ENCODE measurements around the gene PRRX2. TPM values are rescaled to one million over a fixed set of nuclear protein-coding genes. Genes with fewer than 3 reads are reported as not detected.
"Not testable (repeated sequence)": the region's sequence is repeated elsewhere in the genome, so short reads cannot be mapped to it uniquely, and the experiment has no call there.

PRRX2 gene
- total RNA-seq, 1 donor from 2014 or later = 112 TPM

GRCh38 chr9:129656795-129657390 is 8.6 kb upstream of the PRRX2 start:
- DNase-seq (ENCODE audit: low spot score in 2 of 2) = no peak
- Histone ChIP-seq H3K9me3 (no peaks in the 10 kb centered on the region), H3K27ac (no peak overlapping the region), H3K4me1 (no peaks in the 10 kb centered on the region), H3K4me3 (no peak overlapping the region), H3K27me3 (no peaks in the 10 kb centered on the region), H3K36me3 (no peaks in the 10 kb centered on the region)
- intact Hi-C loops (cut with DNase I) = no loop called here
- TF ChIP-seq CTCF (IDR thresholded peaks at IDR 0.05) = no peak

DNA sequence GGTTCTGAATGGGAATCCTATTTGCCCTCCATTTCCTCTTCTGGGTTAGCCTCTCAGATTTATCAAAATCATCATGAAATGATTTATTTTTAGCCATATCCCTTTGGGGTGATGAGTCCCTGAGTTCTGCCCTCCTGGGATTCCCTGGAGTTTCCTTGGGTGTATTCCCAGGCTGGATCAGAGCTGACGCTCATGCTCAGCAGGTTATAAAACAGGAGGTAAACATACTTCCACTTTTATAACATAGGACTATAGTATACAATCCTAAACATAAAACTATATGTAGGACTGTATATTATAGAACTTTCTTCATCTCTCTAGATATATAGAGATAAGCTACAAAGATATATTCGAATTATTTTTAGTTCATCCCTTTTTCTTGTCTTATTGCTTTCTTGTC is 4.4 kb upstream of the PRRX2 start:
- H3K27ac ChIP-seq = no peak overlapping the region
- no peaks in the 10 kb centered on the region for H3K9me3 ChIP-seq
- peaks cover 0 to 3% of the 10 kb centered on the region in 2 donors for H3K4me1 ChIP-seq
- intact Hi-C loops (cut with DNase I) = no loop called here
- no peak for TF ChIP-seq CTCF (IDR thresholded peaks at IDR 0.05)
- H3K27me3 ChIP-seq = no peaks in the 10 kb centered on the region
- DNase-seq (ENCODE audit: low spot score in 2 of 2) = no peak
- H3K36me3 ChIP-seq = no peaks in the 10 kb centered on the region
- H3K4me3 ChIP-seq = no peak overlapping the region

GRCh38 chr9:129662239-129662638 is 3.2 kb upstream of the PRRX2 start:
- H3K27me3 ChIP-seq; H3K4me3 ChIP-seq; H3K9me3 ChIP-seq; H3K36me3 ChIP-seq; DNase-seq (ENCODE audit: low spot score in 2 of 2); H3K27ac ChIP-seq; intact Hi-C loops (cut with DNase I); H3K4me1 ChIP-seq: not testable (repeated sequence)

DNA sequence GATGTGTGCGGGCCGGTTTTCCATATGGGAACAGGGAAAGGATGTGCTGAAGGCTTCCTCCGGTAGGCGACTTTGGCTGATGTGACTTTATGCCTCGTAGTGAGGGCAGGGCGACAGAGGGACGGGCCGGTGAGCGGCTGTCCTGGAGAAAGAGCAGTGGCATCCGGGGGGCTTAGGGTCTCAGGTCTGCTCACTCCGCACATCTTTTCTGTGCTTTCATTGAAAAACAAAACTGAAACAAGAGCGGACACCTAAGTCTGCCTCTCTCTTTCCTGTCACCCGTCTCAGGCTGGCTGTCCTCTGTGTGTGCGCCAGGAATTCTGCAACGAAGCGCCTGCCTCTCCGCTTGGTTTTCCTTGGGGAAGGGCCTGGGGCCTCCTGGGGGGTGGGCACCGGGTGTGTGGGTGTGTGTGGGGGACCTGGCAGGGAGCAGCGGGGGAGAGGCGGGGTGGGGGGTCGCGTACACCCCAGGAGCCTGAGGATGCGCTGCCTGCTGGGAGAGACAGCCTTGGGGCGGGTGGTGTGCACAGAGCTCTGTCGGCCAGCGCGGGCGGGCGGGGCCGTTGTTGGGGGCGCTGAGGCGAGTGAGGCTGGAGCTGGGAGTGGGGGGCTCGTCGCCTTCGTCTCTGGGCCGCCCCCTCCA is 580 bp upstream of the PRRX2 start:
- DNase-seq (ENCODE audit: low spot score in 2 of 2) = no peak
- H3K27ac ChIP-seq = peak overlapping the region; percentile 63 to 74
- H3K4me1 ChIP-seq = peaks cover 0 to 25% of the 10 kb centered on the region in 2 donors
- intact Hi-C loops (cut with DNase I) = loop anchor here (2.0 kb wide), 1 partner anchor 22 kb away; the partner anchor contains the start of gene ASB6
- no peak for TF ChIP-seq CTCF (IDR thresholded peaks at IDR 0.05)
- H3K36me3 ChIP-seq = no peaks in the 10 kb centered on the region
- no peaks in the 10 kb centered on the region for H3K27me3 ChIP-seq
- peak overlapping the region; percentile 59 to 76 for H3K4me3 ChIP-seq
- H3K9me3 ChIP-seq = no peaks in the 10 kb centered on the region

- H3K27ac ChIP-seq = peak overlapping the region; percentile 68 to 74
- H3K27me3 ChIP-seq = no peaks in the 10 kb centered on the region
- no peak for DNase-seq (ENCODE audit: low spot score in 2 of 2)
- no peaks in the 10 kb centered on the region for H3K9me3 ChIP-seq
- H3K36me3 ChIP-seq = no peaks in the 10 kb centered on the region
- H3K4me1 ChIP-seq = peaks cover 0 to 30% of the 10 kb centered on the region in 2 donors
- intact Hi-C loops (cut with DNase I) = loop anchor here (2.0 kb wide), 5 partner anchors 17 to 59 kb away; partner anchors contain the start of gene ASB6
- peak overlapping the region; percentile 59 to 76 for H3K4me3 ChIP-seq
- peak in 1 of 3 experiments; percentile 46 for TF ChIP-seq CTCF (IDR thresholded peaks at IDR 0.05)
These were observed 520 bp downstream of the PRRX2 start for GRCh38 chr9:129665814-129666520.

DNA sequence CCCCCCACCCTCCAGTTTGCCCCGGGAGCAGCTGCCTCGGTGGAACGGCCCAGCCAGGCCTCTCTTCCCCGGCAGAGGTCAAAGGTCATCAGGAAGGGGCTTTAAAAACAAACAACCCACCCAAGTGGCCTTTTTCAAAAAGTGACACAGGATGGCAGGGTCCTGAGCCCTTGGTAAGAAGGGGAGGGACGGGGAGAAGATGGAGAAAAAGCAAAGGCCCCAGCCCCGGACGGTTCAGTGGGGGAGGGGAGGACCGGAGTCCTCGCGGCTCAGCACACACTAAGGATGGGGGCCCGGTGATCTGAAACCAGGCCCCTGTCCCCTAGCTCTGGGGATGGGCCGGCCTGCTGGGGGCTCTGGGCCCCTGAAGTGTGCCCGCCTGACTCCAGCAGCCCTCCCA is 1.1 kb downstream of the PRRX2 start:
- TF ChIP-seq CTCF (IDR thresholded peaks at IDR 0.05) = no peak
- peaks cover 0 to 30% of the 10 kb centered on the region in 2 donors for H3K4me1 ChIP-seq
- intact Hi-C loops (cut with DNase I) = loop anchor here (2.0 kb wide), 4 partner anchors 18 to 58 kb away; no protein-coding TSS in a partner anchor
- H3K4me3 ChIP-seq = peak overlapping the region; percentile 59 to 76
- H3K9me3 ChIP-seq = no peaks in the 10 kb centered on the region
- no peak for DNase-seq (ENCODE audit: low spot score in 2 of 2)
- no peaks in the 10 kb centered on the region for H3K36me3 ChIP-seq
- H3K27ac ChIP-seq = peak overlapping the region; percentile 68 to 74
- no peaks in the 10 kb centered on the region for H3K27me3 ChIP-seq
